Esophagus muscularis mucosa (tissue), 4 donors: ENCODE results near the gene TRMT44. TPM values are rescaled to one million over a fixed set of nuclear protein-coding genes. Genes with fewer than 3 reads are reported as not detected.
A peak's percentile ranks its signal among the peaks of the same experiment; 100 is the strongest.

Experiments used
- DNase-seq: peaks from one replicate; pipeline ENCODE4 v3.0.0-alpha.2; 2017; ENCODE audit errors: extremely low spot score
- H3K27ac ChIP-seq, 4 donors: fragments of 200-600 bp; sonication (generic); replicated peaks in 1 of 4; 1 replicate in 3 of 4; 2 replicates in 1 of 4; pipeline ENCODE4 v1.5.1; 2016 to 2019; ENCODE audit warnings: mild to moderate bottlenecking in 1 of 4
- H3K27me3 ChIP-seq, 4 donors: fragments of 200-600 bp; sonication (generic); one replicate each; pipeline versions ENCODE4 v1.5.1 to v1.6.0; 2016 to 2019
- H3K36me3 ChIP-seq, 4 donors: fragments of 200-600 bp; sonication (generic); one replicate each; pipeline ENCODE4 v1.5.1; 2016 to 2019
- H3K4me1 ChIP-seq, 4 donors: fragments of 200-600 bp; sonication (generic); one replicate each; pipeline ENCODE4 v1.5.1; 2016 to 2019
- H3K4me3 ChIP-seq, 4 donors: fragments of 200-600 bp; sonication (generic); 1 replicate in 2 of 4; 2 replicates in 2 of 4; pipeline ENCODE4 v1.5.1; 2016 to 2019; ENCODE audit warnings: mild to moderate bottlenecking in 4 of 4, moderate library complexity in 1 of 4
- H3K9me3 ChIP-seq, 4 donors: fragments of 200-600 bp; sonication (generic); 1 replicate in 3 of 4; 2 replicates in 1 of 4; pipeline ENCODE4 v1.5.1; 2016 to 2019
- CTCF ChIP-seq, 3 experiments: fragments of 200-600 bp in 2 of 3; fragments of 450-650 bp in 1 of 3; sonication (generic) in 2 of 3; IDR thresholded peaks; one replicate each; pipeline ENCODE4 v1.5.1; 2017 to 2019; ENCODE audit warnings: antibody characterized with exemption in 3 of 3, mild to moderate bottlenecking in 2 of 3, moderate library complexity in 1 of 3
- EP300 ChIP-seq: sonication (generic); formaldehyde crosslinking; IDR thresholded peaks from one replicate; pipeline ENCODE4 v1.6.1; 2017; ENCODE audit warnings: antibody characterized with exemption
- POLR2A ChIP-seq: fragments of 450-650 bp; IDR thresholded peaks from one replicate; pipeline ENCODE4 v1.6.1; 2017; ENCODE audit warnings: antibody characterized with exemption, moderate library complexity, mild to moderate bottlenecking, low read depth
- POLR2AphosphoS5 ChIP-seq, 2 donors: sonication (generic); formaldehyde crosslinking; IDR thresholded peaks; one replicate each; pipeline ENCODE4 v1.6.1; 2017; ENCODE audit warnings: antibody characterized with exemption in 2 of 2
- WGBS: methylation state at CpG from one replicate; pipeline ENCODE4 v1.1.5; 2018; 5-methylcytosine and 5-hydroxymethylcytosine counted together
- intact Hi-C: fragments of 100-400 bp; cut with DNase I; formaldehyde crosslinking; loops from one replicate; pipeline ENCODE4 v1.15.1; 2023
- total RNA-seq, 4 donors: library from RNA; depleted of rRNA; stranded (reverse); fragments of >200 nt; gene quantifications; one replicate each; pipeline versions ENCODE4 v1.1.0 to v1.2.1, GENCODE V29; 2016

Gene TRMT44
- total RNA-seq, 4 donors from 2014 or later: 14.6 to 21.6 (median 19.4) TPM

- Histone ChIP-seq H3K9me3 (no peaks in the 10 kb centered on the region), H3K36me3 (peaks cover 20 to 66% (median 56%) of the 10 kb centered on the region in 4 donors), H3K4me1 (peaks cover 9 to 29% (median 27%) of the 10 kb centered on the region in 4 donors), H3K27ac (no peak overlapping the region), H3K27me3 (no peaks in the 10 kb centered on the region), H3K4me3 (no peak overlapping the region)
- WGBS: 90% methylated on average over 14 of the region's 14 CpGs
- intact Hi-C loops: no loop called here
- TF ChIP-seq CTCF (IDR thresholded peaks at IDR 0.05) (no peak), POLR2A (no peak), EP300 (no peak), POLR2AphosphoS5 (IDR thresholded peaks at IDR 0.05) (no peak)
- DNase-seq: no peak
Measured at GRCh38 chr4:8470451-8471024, 30.0 kb downstream of the TRMT44 start.

GRCh38 chr4:8471211-8471875 is 30.8 kb downstream of the TRMT44 start:
- intact Hi-C loops: no loop called here
- Histone ChIP-seq H3K9me3 (no peaks in the 10 kb centered on the region), H3K27me3 (no peaks in the 10 kb centered on the region), H3K27ac (peak overlapping the region in 1 of 4 donors; percentile 83), H3K4me3 (no peak overlapping the region), H3K4me1 (peaks cover 9 to 29% (median 27%) of the 10 kb centered on the region in 4 donors), H3K36me3 (peaks cover 18 to 66% (median 56%) of the 10 kb centered on the region in 4 donors)
- no peak for TF ChIP-seq POLR2A
- TF ChIP-seq CTCF (IDR thresholded peaks at IDR 0.05): no peak
- TF ChIP-seq EP300: no peak
- TF ChIP-seq POLR2AphosphoS5 (IDR thresholded peaks at IDR 0.05): no peak
- DNase-seq: no peak
- WGBS: 88% methylated on average over 18 of the region's 24 CpGs

GRCh38 chr4:8472158-8472688 is 31.6 kb downstream of the TRMT44 start:
- Histone ChIP-seq H3K4me1 (peaks cover 9 to 29% (median 27%) of the 10 kb centered on the region in 4 donors), H3K36me3 (peaks cover 24 to 66% (median 56%) of the 10 kb centered on the region in 4 donors), H3K4me3 (no peak overlapping the region), H3K27me3 (no peaks in the 10 kb centered on the region), H3K27ac (peak overlapping the region; percentile 67 to 83 (median 74)), H3K9me3 (no peaks in the 10 kb centered on the region)
- DNase-seq: no peak
- intact Hi-C loops: no loop called here
- TF ChIP-seq POLR2AphosphoS5 (IDR thresholded peaks at IDR 0.05) (no peak), POLR2A (no peak), EP300 (no peak), CTCF (IDR thresholded peaks at IDR 0.05) (no peak)
- 76% methylated on average over 8 of the region's 8 CpGs for WGBS

- intact Hi-C loops: no loop called here
- Histone ChIP-seq H3K27ac (peak overlapping the region; percentile 67 to 83 (median 74)), H3K9me3 (no peaks in the 10 kb centered on the region), H3K36me3 (peaks cover 25 to 66% (median 57%) of the 10 kb centered on the region in 4 donors), H3K27me3 (no peaks in the 10 kb centered on the region), H3K4me3 (no peak overlapping the region), H3K4me1 (peaks cover 9 to 29% (median 27%) of the 10 kb centered on the region in 4 donors)
- no peak for DNase-seq
- TF ChIP-seq EP300 (no peak), POLR2AphosphoS5 (IDR thresholded peaks at IDR 0.05) (no peak), POLR2A (no peak), CTCF (IDR thresholded peaks at IDR 0.05) (no peak)
- 27% methylated on average over 6 of the region's 7 CpGs for WGBS
Measured at GRCh38 chr4:8472689-8473197, 32.2 kb downstream of the TRMT44 start.
